Activated B cell treated with CpG ODN at 0.5 μM for 24 hours (primary cell): ENCODE data around the gene CNTLN. TPM values are rescaled to one million over a fixed set of nuclear protein-coding genes. Genes with fewer than 3 reads are reported as not detected.
"Not testable (repeated sequence)": the region's sequence is repeated elsewhere in the genome, so short reads cannot be mapped to it uniquely, and the experiment has no call there.

Experiments
- ATAC-seq: fragments of 200-7000 bp; cut with Tn5 transposase; one replicate; pipeline ENCODE4 v1.10.0; 2021; ENCODE audit warnings: low read depth, mild to moderate bottlenecking, moderate library complexity
- CTCF ChIA-PET: fragments of 350-600 bp; sonication (Branson Sonifier 250); formaldehyde crosslinking; loops from one replicate; lab custom pipeline; 2021; ENCODE audit warnings: antibody characterized with exemption; lab: Charles Lee
- POLR2A ChIA-PET: fragments of 350-600 bp; sonication (Branson Sonifier 250); formaldehyde crosslinking; loops from one replicate; lab custom pipeline; 2021; ENCODE audit warnings: antibody characterized with exemption; lab: Charles Lee
- DNase-seq: peaks from one replicate; pipeline ENCODE4 v3.0.0; 2022
- H3K27ac Mint-ChIP-seq: one replicate; pipeline ENCODE4 v1.8.0; 2020; ENCODE audit warnings: mixed read lengths
- H3K27me3 Mint-ChIP-seq: one replicate; pipeline ENCODE4 v1.8.0; 2021; ENCODE audit warnings: mixed read lengths
- H3K36me3 Mint-ChIP-seq: one replicate; pipeline ENCODE4 v1.8.0; 2021; ENCODE audit warnings: low read depth, mixed read lengths
- H3K4me1 Mint-ChIP-seq: one replicate; pipeline ENCODE4 v1.8.0; 2021; ENCODE audit warnings: mixed read lengths
- H3K4me3 Mint-ChIP-seq: one replicate; pipeline ENCODE4 v1.8.0; 2020; ENCODE audit warnings: mild to moderate bottlenecking, mixed read lengths
- H3K9me3 Mint-ChIP-seq: one replicate; pipeline ENCODE4 v1.8.0; 2020; ENCODE audit warnings: mixed read lengths
- CTCF ChIP-seq: fragments of 200-600 bp; IDR thresholded peaks from one replicate; pipeline ENCODE4 v1.8.0; 2022; ENCODE audit warnings: antibody characterized with exemption, mild to moderate bottlenecking
- intact Hi-C: fragments of 100-400 bp; cut with micrococcal nuclease; formaldehyde crosslinking; loops from one replicate; pipeline ENCODE4 v1.15.1; 2024
- total RNA-seq: library from RNA; stranded (reverse); gene quantifications from 2 replicates; pipeline ENCODE4 v1.2.3, GENCODE V29; 2022

The CNTLN gene
- total RNA-seq, 1 donor from 2014 or later = 0.38 TPM

DNA sequence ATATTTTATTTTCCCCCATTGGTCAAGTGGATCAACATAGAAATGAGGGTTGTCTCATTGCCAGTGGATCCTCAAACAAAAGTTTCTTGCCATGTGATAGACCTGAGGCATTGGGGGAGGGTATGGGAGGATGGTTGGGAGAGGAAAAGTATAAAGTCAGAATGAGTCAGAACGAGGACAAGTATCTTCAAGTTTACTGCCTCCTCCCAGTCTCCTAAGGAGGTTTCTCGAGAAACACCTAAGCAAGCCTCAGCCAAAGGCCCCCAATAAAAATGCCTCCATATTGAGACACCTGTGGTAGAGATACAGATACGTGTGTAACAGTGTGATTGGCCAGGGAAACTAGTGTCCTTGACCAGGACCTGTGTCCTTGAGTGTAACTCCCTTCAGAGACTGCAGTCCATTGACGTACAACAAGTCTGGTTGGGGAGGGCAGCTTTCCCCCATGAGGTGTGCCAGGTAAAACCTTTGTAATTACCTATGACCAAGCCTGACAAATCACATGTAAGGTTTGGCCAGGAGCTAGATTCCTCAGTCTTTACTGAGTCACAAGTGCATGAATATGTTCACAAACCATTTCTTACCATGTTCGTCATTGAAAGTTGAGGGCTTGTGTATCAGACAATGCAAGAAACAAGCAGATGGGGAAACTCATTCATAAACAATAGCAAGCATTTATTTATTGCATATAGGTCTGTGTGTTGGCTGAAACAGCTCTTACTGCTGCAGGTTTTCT, 245.5 kb downstream of the CNTLN start:
- ChIA-PET POLR2A (no interaction called here), CTCF (no interaction called here)
- DNase-seq = no peak

GRCh38 chr9:17387565-17387964, 252.7 kb downstream of the CNTLN start:
- Mint-ChIP-seq H3K4me3 (no peak overlapping the region), H3K36me3 (no peaks in the 10 kb centered on the region)
- no peak for ATAC-seq

More for the DNA sequence above, 245.5 kb downstream of the CNTLN start:
- Mint-ChIP-seq H3K4me3 (no peak overlapping the region), H3K4me1 (no peaks in the 10 kb centered on the region), H3K36me3 (no peaks in the 10 kb centered on the region), H3K27ac (no peak overlapping the region), H3K9me3 (no peaks in the 10 kb centered on the region), H3K27me3 (no peaks in the 10 kb centered on the region)
- ATAC-seq = no peak
- no peak for TF ChIP-seq CTCF
- intact Hi-C loops = no loop called here

DNA sequence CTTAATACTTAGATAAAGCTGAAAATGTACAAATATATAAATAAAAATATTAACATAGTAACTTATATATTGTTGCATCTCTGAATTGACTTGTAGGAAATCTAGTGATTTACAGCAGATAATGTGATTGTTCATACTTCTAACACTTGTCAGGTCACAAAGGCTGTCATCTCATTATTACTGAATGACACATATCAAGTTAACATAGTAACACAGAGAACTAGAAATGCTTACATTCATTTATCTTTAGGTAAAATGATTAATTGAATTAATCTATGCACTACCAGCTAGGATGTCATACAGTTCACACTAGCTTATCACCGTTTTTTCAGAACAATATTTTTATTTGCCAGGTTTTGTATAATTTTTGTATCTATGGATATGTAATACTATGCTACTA, 254.2 kb downstream of the CNTLN start:
- Mint-ChIP-seq H3K9me3 (no peaks in the 10 kb centered on the region), H3K4me3 (no peak overlapping the region), H3K27me3 (no peaks in the 10 kb centered on the region), H3K4me1 (no peaks in the 10 kb centered on the region), H3K36me3 (no peaks in the 10 kb centered on the region), H3K27ac (no peak overlapping the region)
- TF ChIP-seq CTCF = no peak
- ATAC-seq = no peak
- no peak for DNase-seq
- ChIA-PET POLR2A (no interaction called here), CTCF (no interaction called here)
- intact Hi-C loops = no loop called here

More at GRCh38 chr9:17387565-17387964, 252.7 kb downstream of the CNTLN start:
- ChIA-PET CTCF (no interaction called here), POLR2A (no interaction called here)
- DNase-seq = no peak
- Mint-ChIP-seq H3K4me1 (no peaks in the 10 kb centered on the region), H3K27me3 (no peaks in the 10 kb centered on the region), H3K27ac (no peak overlapping the region), H3K9me3 (no peaks in the 10 kb centered on the region)
- TF ChIP-seq CTCF = no peak
- intact Hi-C loops = no loop called here

GRCh38 chr9:17394881-17395510, 260.2 kb downstream of the CNTLN start:
- DNase-seq (no peak), ATAC-seq (no peak)
- Mint-ChIP-seq H3K4me3 (no peak overlapping the region), H3K9me3 (no peaks in the 10 kb centered on the region), H3K27me3 (no peaks in the 10 kb centered on the region), H3K27ac (no peak overlapping the region), H3K36me3 (no peaks in the 10 kb centered on the region), H3K4me1 (no peaks in the 10 kb centered on the region)
- POLR2A ChIA-PET = no interaction called here
- intact Hi-C loops = no loop called here
- TF ChIP-seq CTCF = no peak
- CTCF ChIA-PET = no interaction called here

- H3K4me3 Mint-ChIP-seq, H3K4me1 Mint-ChIP-seq, intact Hi-C loops, ATAC-seq, H3K27ac Mint-ChIP-seq, H3K27me3 Mint-ChIP-seq, DNase-seq, POLR2A ChIA-PET, H3K9me3 Mint-ChIP-seq, CTCF ChIA-PET, H3K36me3 Mint-ChIP-seq: not testable (repeated sequence)
Measured at GRCh38 chr9:17397166-17397728, 262.4 kb downstream of the CNTLN start.
